H1 (cell line): ENCODE results near the gene TOMM6. TPM values are rescaled to one million over a fixed set of nuclear protein-coding genes. Genes with fewer than 3 reads are reported as not detected.

ENCODE experiments used
- CHD7 ChIP-seq: fragments of 300-600 bp; sonication (generic); IDR thresholded peaks from 2 replicates; pipeline ENCODE4 v1.7.1; 2012; ENCODE audit warnings: low read length, moderate library complexity, mild to moderate bottlenecking, inconsistent platforms; ENCODE audit not compliant: insufficient replicate concordance
- SRF ChIP-seq: IDR thresholded peaks from 2 replicates; pipeline ENCODE4 v1.6.1; 2011; ENCODE audit warnings: mild to moderate bottlenecking, low read depth, low read length, moderate library complexity
- polyA plus RNA-seq, 7 experiments: library from polyadenylated mRNA; depleted of rRNA in 3 of 7; stranded (reverse) in 5 of 7; unstranded in 2 of 7; fragments of >200 nt in 5 of 7; fragments of 200-250 nt in 2 of 7; gene quantifications; 1 replicate in 5 of 7; 2 replicates in 1 of 7; 4 replicates in 1 of 7; pipeline versions ENCODE4 v1.2.1 to v1.2.3, GENCODE V29; 2011 to 2013; ENCODE audit warnings: missing spikeins in 2 of 7, mixed read lengths in 2 of 7
- total RNA-seq: library from RNA; stranded (reverse); fragmentation: NEBNext Ultra II Directional; extraction: Animal tissue kit (Norgen Biotek cat#: 25700); gene quantifications from 2 replicates; pipeline ENCODE4 v1.2.1, GENCODE V29; 2021

The TOMM6 gene
- total and polyA plus RNA-seq, 2 of the 8 experiments (the other 6 are each of a cell fraction or from before 2014, with no cell fraction given), result 228 to 560 TPM

DNA sequence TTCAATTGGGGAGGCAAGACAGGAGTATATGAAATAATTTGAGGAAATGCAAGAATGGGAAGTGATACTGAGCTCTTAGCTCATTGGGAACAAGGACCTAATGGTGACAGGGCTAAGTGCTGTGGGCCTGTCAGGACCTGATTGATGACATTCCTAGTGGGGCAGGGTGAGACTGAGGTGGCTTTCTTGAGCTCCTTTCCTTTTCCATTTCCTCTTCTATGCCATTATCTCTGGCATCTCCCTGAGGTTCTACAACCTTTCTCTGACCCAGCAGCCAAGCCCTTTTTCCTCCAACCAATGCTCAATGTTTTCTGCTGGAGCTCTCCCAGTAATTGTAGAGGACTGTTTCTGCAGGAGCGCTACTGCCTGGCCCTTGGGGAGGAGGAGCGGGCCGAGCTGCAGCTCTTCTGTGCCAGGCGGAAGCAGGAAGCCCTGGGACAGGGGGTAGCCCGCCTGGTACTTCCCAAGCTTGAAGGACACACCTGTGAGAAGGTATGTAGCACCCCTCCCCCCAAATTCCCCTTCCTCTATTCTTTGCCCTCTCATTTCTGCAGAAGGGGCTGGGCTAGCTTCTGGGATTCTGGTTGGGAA, 2.8 kb upstream of the TOMM6 start (continued):
- TF ChIP-seq CHD7 (no peak), SRF (no peak)
